GM18858 (cell line): ENCODE measurements around the gene C2orf66.

Experiments used
- ATAC-seq: cut with Tn5 transposase; IDR thresholded peaks from one replicate; pipeline ENCODE4 v1.9.1; 2021; ENCODE audit not compliant: unreplicated experiment

C2orf66 gene

GRCh38 chr2:196809260-196809659, at the start of gene C2orf66:
C2orf66 (minus strand) TSS chr2:196809355; CDS start chr2:196809336, 19 bp downstream.
- no peak for ATAC-seq

- ATAC-seq, result no peak
Measured at GRCh38 chr2:196854629-196855028, 45.5 kb upstream of the C2orf66 start.

GRCh38 chr2:196853301-196854087, 44.3 kb upstream of the C2orf66 start:
- no peak for ATAC-seq

- ATAC-seq, result no peak
Measured at GRCh38 chr2:196851088-196851487, 41.9 kb upstream of the C2orf66 start.

- ATAC-seq, result no peak
Measured at GRCh38 chr2:196849895-196850294, 40.7 kb upstream of the C2orf66 start.

- no peak for ATAC-seq
Measured at GRCh38 chr2:196846295-196846694, 37.1 kb upstream of the C2orf66 start.

GRCh38 chr2:196845371-196845770, 36.2 kb upstream of the C2orf66 start:
- no peak for ATAC-seq

GRCh38 chr2:196840171-196840570, 31.0 kb upstream of the C2orf66 start:
- no peak for ATAC-seq

- no peak for ATAC-seq
Measured at GRCh38 chr2:196839574-196839973, 30.4 kb upstream of the C2orf66 start.

- ATAC-seq, result no peak
Measured at GRCh38 chr2:196836440-196836839, 27.3 kb upstream of the C2orf66 start.

GRCh38 chr2:196830701-196831100, 21.5 kb upstream of the C2orf66 start:
- ATAC-seq, result no peak

GRCh38 chr2:196827356-196827755, 18.2 kb upstream of the C2orf66 start:
- no peak for ATAC-seq

- no peak for ATAC-seq
Measured at GRCh38 chr2:196823750-196824522, 14.8 kb upstream of the C2orf66 start.

GRCh38 chr2:196821195-196821594, 12.0 kb upstream of the C2orf66 start:
- ATAC-seq, result no peak

GRCh38 chr2:196808083-196808665, 981 bp downstream of the C2orf66 start:
- ATAC-seq, result no peak

GRCh38 chr2:196804381-196804780, 4.8 kb downstream of the C2orf66 start:
- no peak for ATAC-seq

- ATAC-seq, result no peak
Measured at GRCh38 chr2:196802401-196802800, 6.8 kb downstream of the C2orf66 start.

- no peak for ATAC-seq
Measured at GRCh38 chr2:196801674-196802261, 7.4 kb downstream of the C2orf66 start.

- no peak for ATAC-seq
Measured at GRCh38 chr2:196798980-196799379, 10.2 kb downstream of the C2orf66 start.

GRCh38 chr2:196792865-196793264, 16.3 kb downstream of the C2orf66 start:
- no peak for ATAC-seq

- peak; percentile 65 for ATAC-seq
Measured at GRCh38 chr2:196783431-196784094, 25.6 kb downstream of the C2orf66 start.
